ENCODE measurements around the gene NPY4R2.
"Not testable (repeated sequence)": the region's sequence is repeated elsewhere in the genome, so short reads cannot be mapped to it uniquely, and the experiment has no call there.

DNA sequence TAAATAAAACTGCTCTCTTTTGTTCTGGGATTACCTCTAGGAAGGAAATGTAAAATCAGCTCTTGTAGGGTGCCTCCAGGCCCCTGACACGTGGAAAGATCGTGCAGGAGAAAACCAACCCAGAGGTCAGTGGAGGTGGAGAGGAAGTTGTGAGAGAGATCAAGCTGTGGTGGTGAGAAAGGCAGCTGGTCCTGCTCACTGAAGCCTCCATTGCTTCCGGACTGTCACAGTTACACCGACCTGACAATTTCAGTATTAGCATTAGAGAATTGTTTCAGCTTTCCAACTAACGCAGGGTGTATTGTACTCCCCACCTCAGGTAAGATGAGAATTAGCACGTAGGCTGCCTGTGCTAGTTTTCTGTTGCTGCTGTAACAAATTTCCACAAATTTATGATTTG lies 50.5 kb downstream of the NPY4R2 start:
- TF ChIP-seq, protein P1, sequence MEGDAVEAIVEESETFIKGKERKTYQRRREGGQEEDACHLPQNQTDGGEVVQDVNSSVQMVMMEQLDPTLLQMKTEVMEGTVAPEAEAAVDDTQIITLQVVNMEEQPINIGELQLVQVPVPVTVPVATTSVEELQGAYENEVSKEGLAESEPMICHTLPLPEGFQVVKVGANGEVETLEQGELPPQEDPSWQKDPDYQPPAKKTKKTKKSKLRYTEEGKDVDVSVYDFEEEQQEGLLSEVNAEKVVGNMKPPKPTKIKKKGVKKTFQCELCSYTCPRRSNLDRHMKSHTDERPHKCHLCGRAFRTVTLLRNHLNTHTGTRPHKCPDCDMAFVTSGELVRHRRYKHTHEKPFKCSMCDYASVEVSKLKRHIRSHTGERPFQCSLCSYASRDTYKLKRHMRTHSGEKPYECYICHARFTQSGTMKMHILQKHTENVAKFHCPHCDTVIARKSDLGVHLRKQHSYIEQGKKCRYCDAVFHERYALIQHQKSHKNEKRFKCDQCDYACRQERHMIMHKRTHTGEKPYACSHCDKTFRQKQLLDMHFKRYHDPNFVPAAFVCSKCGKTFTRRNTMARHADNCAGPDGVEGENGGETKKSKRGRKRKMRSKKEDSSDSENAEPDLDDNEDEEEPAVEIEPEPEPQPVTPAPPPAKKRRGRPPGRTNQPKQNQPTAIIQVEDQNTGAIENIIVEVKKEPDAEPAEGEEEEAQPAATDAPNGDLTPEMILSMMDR (IDR thresholded peaks at IDR 0.05; ENCODE audit: extremely low read depth in 1 of 2, insufficient read depth in 1 of 2, low read depth in 1 of 2, low read length in 2 of 2) = not testable (repeated sequence)
- TF ChIP-seq POLR2A (IDR thresholded peaks at IDR 0.05; ENCODE audit: low read depth, low read length); POLR2AphosphoS5 (IDR thresholded peaks at IDR 0.05; ENCODE audit: insufficient read depth, low read depth, low read length): not testable (repeated sequence)

Measured in endothelial cell of umbilical vein (primary cell).